ENCODE data around the gene TMX1. TPM values are rescaled to one million over a fixed set of nuclear protein-coding genes. Genes with fewer than 3 reads are reported as not detected.

The TMX1 gene
- total RNA-seq, 4 donors from 2014 or later = 30.0 to 37.8 (median 33.1) TPM

- TF ChIP-seq, protein P1, sequence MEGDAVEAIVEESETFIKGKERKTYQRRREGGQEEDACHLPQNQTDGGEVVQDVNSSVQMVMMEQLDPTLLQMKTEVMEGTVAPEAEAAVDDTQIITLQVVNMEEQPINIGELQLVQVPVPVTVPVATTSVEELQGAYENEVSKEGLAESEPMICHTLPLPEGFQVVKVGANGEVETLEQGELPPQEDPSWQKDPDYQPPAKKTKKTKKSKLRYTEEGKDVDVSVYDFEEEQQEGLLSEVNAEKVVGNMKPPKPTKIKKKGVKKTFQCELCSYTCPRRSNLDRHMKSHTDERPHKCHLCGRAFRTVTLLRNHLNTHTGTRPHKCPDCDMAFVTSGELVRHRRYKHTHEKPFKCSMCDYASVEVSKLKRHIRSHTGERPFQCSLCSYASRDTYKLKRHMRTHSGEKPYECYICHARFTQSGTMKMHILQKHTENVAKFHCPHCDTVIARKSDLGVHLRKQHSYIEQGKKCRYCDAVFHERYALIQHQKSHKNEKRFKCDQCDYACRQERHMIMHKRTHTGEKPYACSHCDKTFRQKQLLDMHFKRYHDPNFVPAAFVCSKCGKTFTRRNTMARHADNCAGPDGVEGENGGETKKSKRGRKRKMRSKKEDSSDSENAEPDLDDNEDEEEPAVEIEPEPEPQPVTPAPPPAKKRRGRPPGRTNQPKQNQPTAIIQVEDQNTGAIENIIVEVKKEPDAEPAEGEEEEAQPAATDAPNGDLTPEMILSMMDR (IDR thresholded peaks at IDR 0.05) = no peak
- ATAC-seq (ENCODE audit: low FRiP score) (no peak), DNase-seq (ENCODE audit: low spot score) (no peak)
These were observed 18.2 kb downstream of the TMX1 start for GRCh38 chr14:51258280-51258679.

DNA sequence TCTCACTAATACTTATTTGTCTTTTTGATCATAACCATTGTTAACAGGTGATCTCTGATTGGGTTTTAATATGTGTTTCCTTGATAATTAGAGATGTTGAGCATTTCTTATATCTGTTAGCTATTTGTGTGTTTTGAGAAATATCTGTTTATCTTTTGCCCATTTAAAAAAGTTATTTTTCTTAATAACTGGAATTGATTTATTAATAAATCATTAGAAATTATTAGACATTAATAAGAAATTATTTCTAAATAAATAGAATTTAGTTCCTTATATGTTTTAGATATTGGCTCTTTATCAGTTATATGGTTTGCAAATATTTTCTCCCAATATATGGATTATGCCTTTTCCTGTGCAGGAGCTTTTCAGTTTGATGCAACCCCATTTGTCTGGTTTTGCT, 18.7 kb downstream of the TMX1 start:
- ATAC-seq (ENCODE audit: low FRiP score) (no peak), DNase-seq (ENCODE audit: low spot score) (no peak)
- TF ChIP-seq, protein P1 (IDR thresholded peaks at IDR 0.05) = no peak

GRCh38 chr14:51260225-51260624, 20.2 kb downstream of the TMX1 start:
- DNase-seq (ENCODE audit: low spot score) (no peak), ATAC-seq (ENCODE audit: low FRiP score) (no peak)
- TF ChIP-seq, protein P1 (IDR thresholded peaks at IDR 0.05) = no peak

GRCh38 chr14:51261151-51261550, 21.1 kb downstream of the TMX1 start:
- TF ChIP-seq, protein P1 (IDR thresholded peaks at IDR 0.05) = no peak
- no peak for ATAC-seq (ENCODE audit: low FRiP score)
- DNase-seq (ENCODE audit: low spot score) = no peak

DNA sequence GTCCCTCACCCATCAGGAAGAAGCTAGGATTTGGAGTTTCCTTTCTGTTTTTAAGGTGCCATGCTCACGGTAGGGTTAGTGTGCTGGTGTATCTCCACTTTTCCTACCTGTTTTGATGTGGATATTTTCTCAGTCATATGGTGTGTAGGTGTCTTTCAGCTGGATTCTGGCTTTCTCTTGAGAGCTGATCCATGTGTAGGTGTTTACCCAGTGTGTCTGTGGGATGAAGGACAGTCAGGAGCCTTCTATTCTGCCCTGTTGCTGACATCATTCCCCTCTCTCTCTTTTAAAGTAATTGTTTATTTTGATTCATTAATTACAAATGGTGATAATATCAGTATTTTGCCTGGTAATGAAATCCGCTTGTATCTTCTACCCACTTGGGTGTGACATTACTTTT, 22.8 kb downstream of the TMX1 start:
- no peak for ATAC-seq (ENCODE audit: low FRiP score)
- DNase-seq (ENCODE audit: low spot score) = no peak
- TF ChIP-seq, protein P1 (IDR thresholded peaks at IDR 0.05) = no peak

DNA sequence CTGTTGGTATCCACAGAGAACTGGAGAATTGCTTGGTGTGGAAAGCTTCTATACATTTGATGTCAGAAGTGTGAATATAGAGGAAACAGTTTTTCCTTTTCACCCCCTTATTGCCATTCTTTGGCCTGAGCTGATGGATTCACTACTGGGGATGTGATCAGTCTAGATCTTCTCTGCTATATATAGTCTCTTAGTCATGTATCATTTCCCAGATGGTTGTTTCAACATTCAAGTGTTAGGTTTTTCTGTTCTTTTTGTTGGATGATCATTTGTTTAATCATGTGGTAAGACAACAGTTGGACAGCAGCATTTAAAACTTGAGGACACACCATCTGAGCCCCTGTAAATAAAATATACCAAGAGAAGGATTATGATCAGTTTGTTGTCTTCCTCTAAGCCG, 29.6 kb downstream of the TMX1 start:
- no peak for ATAC-seq (ENCODE audit: low FRiP score)
- TF ChIP-seq, protein P1 (IDR thresholded peaks at IDR 0.05) = no peak
- no peak for DNase-seq (ENCODE audit: low spot score)

DNA sequence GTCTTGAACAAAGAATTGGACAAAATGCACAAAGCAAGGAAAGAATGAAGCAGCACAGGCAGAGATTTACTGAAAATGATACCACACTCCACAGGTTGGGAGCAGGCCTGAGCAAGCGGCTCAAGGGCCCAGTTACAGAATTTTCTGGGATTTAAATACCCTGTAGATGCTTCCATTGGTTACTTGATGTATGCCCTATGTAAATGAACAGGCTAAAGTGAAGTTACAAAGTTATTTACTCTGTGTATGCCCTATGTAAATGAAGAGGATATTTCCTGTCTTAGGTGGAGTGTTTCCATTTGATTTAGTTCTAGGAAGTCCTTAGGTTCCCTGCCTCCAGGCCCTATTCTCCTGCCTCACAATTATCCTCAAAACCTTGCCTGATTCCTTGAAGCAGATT, 36.6 kb downstream of the TMX1 start:
- DNase-seq (ENCODE audit: low spot score) (no peak), ATAC-seq (ENCODE audit: low FRiP score) (no peak)
- TF ChIP-seq, protein P1 (IDR thresholded peaks at IDR 0.05) = no peak
